ENCODE measurements around the gene UBE2G1.

DNA sequence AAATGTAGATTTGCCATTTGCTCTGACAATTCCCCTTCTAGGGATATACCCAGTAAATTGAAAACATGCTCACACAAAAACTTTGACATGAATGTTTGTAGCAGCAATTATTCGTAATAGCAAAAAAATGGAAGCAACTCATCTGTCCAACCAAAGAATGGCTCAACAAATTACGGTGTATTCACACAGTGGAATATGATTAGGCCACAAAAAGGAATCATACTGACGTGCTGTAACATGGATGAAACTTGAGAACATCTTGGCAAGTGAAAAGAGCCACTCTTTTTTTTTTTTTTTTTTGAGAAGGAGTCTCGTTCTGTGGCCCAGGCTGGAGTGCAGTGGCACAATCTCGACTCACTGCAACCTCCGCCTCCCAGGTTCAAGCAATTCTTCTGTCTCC is 43.2 kb upstream of the UBE2G1 start:
- TF ChIP-seq CTCF (IDR thresholded peaks at IDR 0.05) = no peak
- TF ChIP-seq EZH2 (IDR thresholded peaks at IDR 0.05; ENCODE audit: borderline replicate concordance, insufficient read depth, low read depth, low read length, poor library complexity, severe bottlenecking) = no peak
